ENCODE measurements around the gene PTPRR.

The PTPRR gene, protein sequence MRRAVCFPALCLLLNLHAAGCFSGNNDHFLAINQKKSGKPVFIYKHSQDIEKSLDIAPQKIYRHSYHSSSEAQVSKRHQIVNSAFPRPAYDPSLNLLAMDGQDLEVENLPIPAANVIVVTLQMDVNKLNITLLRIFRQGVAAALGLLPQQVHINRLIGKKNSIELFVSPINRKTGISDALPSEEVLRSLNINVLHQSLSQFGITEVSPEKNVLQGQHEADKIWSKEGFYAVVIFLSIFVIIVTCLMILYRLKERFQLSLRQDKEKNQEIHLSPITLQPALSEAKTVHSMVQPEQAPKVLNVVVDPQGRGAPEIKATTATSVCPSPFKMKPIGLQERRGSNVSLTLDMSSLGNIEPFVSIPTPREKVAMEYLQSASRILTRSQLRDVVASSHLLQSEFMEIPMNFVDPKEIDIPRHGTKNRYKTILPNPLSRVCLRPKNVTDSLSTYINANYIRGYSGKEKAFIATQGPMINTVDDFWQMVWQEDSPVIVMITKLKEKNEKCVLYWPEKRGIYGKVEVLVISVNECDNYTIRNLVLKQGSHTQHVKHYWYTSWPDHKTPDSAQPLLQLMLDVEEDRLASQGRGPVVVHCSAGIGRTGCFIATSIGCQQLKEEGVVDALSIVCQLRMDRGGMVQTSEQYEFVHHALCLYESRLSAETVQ

DNA sequence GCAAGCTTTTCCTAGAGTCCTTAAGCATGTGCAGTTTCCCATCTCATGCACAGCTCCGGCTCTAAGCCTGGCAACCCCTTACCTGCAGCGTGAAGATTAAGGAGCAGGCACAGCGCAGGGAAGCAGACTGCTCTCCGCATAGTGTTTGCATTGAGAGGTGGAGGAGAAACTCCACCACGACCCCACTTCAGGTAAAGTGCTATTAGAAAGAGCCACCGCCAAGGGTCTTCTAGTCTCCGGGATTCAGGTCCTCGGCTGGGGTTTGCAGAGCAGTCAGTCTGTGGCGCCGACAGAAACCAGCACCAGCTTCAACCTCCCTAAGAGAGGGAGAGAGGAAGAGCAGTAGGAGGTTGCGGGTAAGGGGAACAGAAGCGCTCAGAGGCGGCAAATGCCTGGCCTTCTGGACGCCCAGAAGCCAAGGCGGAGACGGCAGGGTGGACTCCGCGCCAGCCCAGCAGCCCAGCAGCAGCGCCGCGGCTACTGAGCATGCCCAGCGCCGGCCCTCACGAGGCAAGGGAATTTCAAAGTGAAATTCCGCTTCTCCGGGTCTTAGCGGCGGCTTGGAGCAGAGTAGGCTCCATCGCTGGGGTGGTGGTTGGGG lies at the start of gene PTPRR:
Gene PTPRR, minus strand, starts transcription at position 488 of the 601 bp plus-strand sequence. Its CDS starts 348 bp downstream, at position 140.
- no peak for DNase-seq (ENCODE audit: low read depth)

DNA sequence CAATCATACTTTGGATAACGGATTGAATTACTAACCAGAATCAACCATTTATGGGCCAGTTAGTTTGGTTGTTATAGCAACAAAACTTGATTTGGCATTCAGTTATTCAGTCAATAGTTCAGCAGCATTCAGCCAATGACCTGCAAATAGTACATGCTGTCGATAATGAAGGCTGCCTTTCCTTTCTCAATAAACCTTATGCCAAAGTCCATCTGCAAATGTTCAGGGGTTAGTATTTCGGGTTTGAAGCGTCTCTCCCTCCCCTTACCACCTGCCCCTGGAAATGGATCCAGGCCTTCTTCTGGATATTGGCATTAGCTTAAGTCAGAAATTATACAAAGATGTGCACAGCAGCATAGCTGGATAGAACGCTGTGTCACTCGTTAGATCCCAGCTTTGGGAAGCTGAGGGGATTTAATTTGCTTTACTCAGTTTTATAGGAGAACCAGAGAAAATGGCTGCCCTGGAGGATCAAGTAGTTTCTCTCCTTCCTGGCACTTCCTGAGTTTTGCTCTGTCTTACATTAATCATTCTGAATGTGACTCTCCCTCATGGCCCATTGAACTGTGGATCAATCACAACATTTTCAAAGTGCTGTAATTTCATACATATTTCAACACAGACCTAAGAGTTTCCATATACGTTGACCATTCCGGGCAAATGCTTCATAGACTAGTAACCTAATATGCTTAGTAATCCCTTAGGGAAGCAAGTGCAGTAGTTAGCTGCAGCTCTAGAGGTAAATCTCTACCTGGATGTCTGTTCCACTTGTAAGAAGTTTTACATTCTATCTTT lies 46.7 kb upstream of the PTPRR start:
- DNase-seq (ENCODE audit: low read depth): no peak

DNA sequence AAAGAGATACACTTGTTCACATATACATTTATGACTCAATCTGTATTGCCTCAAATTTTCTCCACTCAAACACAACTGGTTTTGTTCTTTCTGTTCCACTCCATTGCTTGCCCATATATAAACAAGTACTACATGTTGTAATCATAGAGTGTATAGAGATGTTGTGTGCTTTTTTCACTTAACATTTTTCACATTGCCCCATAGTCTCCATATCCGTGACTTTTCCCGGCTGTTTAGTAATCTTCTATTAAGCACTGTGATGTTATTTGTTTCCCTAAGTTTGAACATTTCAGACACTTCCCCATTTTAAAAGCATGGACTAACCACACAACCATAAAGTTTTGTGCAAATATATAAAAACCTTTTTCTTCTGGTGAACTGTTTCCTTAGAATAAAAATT lies 45.5 kb upstream of the PTPRR start:
- DNase-seq (ENCODE audit: low read depth): no peak

DNA sequence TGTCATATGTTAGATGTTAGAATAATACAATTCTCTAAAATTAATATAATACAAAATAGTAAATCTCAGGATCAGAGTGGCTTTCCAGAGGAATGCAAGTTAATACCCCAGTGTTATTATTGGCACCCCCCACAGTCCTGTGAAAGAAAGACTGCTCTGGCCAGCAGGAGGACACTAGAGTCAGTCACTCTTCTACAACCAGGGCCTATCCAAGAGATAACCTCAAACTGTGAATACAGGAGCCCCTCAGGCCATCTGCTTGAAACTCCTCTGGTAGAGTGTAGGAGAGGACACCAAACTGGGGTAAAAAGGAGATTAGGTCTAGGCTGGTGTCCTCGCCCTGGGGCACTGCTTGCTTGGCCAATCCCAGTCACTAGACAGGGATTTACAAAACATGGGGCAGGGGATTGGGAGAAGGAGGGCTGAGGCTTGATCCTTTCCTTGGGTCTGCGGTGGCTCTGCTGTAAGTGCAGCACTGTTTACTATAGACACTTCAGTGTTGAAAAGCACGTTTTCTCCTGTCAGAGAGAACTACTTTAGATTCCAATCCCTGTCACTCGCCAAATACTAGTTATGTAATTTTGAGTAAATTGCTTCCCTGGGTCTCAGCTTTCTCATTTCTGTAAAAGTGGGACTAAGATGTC lies 44.5 kb upstream of the PTPRR start:
- DNase-seq (ENCODE audit: low read depth): no peak

DNA sequence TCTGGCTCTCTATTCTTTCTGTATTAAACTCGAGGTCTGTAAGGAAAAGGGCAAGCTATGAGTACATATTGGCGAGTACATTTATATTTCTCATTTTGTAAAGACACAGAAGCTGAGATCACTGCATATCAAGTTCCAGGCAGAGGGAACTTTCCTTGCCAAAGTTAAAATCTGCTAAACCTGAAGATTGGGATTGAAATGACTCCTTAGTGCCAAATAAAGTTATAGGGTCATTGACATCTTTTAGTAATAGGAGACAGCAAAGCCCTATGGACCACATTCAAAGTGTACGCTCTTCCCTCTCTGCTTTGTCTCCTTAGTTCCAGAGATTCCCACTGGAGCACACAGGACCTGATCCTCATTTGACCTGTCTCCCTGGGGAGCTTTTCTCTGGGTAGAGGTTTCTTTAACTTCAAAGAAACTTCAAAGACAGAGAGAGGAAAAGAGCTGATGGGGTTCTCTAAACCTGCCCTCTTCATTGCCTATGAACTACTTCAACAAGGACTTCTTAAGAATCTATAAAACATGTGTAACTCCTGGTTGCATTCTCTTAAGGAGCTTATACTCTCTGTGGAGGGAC lies 42.6 kb upstream of the PTPRR start:
- no peak for DNase-seq (ENCODE audit: low read depth)

DNA sequence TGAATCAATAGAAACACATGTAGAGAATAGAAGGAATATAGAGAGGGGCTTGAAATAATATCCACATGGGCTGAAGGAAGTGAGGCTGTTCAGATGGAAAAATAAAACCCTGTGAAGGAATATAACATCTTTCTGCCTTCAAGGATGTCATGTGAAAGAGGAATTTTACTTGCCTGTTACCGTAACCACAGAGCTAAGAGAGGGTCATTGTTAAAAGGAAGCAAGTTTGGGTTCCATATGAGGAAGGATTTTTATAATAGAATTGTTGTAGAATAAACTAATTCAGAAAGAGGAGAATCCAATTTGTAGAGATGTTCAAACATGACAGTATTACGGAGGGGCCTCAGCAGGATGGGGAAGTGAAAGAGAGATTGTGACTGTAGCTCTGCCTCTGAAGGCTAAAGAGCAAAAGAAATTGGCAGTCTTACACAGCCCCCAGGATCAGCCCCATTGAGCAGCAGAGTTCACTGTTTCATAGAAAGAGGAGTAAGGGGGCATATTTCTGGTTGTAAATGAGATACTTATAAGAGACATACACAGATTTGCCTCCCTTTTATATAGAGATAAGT lies 41.8 kb upstream of the PTPRR start:
- no peak for DNase-seq (ENCODE audit: low read depth)

DNA sequence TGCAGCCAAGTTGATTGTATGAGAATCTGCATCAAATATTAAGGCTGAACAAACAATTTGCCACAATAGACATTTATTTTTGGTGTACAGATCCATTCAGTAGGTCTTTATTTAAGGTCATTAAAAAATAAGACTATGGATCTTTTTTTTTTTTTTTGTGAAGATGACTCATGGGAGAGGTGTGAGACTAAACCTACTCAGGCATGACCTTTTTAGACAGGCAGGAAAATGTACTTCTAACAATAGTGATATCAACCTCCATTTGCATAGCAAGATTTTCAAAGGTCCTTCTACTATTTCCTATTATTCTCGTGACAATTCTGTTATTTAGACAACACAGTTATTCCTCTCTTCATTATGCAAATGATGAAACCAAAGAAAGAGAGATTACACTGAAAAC lies 39.9 kb upstream of the PTPRR start:
- no peak for DNase-seq (ENCODE audit: low read depth)

DNA sequence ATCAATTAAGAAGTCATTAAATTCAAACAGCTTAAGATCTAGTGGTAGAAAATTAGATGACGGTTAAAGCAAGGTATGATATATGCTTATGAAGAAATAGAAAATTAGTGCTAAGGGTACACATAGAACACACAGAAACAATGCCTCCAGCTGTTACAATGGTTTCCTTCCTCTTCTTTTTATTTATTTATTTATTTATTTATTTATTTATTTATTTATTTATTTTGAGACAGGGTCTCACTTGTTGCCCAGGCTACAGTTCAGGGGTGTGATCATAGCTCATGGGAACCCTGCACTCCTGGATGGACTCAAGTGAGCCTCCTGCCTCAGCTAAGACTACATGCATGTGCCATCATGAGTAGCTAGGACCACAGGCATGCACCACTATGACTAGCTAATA lies 34.9 kb upstream of the PTPRR start:
- DNase-seq (ENCODE audit: low read depth): no peak

DNA sequence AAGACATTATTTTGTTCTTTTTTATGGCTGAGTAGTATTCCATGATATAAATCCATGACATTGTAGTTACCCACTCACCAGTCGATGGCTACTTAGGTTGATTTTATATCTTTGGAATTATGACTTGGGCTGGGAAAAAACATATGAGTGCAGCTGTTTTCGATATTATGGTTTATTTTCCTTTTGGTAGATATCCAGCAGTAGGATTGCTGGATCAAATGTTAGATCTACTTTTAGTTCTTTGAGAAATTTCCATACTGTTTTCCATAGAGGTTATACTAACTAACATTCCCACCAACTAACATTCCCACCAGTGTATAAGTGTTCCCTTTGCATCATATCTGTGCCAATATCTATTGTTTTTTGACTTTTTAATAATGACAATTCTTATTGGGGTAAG lies 29.9 kb upstream of the PTPRR start:
- no peak for DNase-seq (ENCODE audit: low read depth)

DNA sequence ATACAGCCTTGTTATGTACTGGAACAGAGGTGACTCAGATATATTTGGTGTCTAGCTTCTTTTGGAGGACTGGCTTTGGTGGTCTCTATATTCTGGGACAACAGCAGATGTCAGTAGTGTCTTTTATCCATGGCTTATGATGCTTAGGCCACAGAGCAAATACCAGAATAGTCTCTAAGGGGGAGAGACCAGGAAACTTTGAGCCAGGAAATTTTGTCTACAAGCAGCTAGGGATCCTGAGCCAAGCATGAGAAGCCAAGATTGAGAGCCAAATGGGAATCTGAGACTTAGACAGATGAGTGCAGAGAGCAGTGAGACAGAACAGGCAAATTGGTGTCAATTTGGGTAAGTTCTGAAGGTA lies 28.4 kb upstream of the PTPRR start:
- no peak for DNase-seq (ENCODE audit: low read depth)

DNA sequence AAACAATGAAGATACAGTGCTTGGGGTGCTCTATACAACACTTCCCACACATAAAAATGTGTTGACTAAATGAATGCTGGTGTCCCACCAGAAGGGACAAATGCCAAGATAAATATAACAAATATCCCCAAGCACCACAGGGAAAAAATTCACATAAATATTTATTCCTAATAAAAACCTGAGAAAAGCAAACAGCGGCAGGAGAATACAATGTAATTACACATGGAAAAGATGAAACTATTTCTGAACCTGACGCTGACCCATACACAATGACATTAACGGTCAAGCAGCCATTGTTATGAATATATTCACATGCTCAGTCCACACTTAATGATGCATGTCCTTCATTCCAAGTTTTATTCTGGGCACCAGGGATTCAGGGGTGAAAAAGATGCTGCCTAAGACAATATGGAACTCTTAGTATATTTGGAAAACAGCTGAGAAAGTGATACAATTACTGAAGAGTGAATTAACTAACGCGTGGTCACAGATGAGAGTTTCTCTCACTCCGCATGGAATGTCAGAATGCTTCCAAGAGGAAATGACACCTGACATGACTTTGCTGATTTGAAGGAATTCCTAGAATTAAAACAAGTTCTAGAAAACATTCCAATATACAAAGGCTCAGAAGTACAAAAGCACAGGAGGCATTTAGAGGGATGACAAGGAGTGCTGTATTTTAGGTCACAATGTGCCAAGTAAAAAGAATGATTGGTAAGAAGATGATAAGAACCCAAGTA lies 27.9 kb upstream of the PTPRR start:
- no peak for DNase-seq (ENCODE audit: low read depth)

DNA sequence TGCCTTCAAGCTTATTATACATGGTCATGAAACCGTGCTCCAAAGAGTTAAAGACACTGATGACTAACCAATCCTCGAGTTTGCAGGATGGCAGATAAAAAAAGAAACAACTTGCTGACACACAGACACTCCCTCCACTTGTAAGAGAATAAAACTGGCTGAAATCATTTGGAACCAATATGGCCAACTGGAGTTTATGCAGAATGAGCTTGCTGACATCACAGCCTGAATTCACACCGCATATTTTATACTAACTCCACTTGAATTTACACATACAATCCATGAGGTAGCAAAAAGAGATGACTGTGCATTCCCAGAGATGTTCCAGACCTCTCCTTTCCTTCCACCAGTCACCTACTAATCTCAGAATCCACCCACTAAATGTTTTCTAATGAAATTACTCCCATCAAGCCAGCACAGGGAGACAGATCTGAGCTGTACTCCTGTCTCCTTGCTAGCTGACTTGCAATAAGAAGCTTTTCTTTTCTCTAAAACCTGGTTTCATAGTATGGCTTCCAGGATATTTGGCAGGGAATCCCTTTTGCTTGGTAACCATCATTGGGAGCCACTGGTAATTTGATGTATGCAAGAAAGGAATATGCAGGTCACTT lies 15.8 kb upstream of the PTPRR start:
- DNase-seq (ENCODE audit: low read depth): no peak

DNA sequence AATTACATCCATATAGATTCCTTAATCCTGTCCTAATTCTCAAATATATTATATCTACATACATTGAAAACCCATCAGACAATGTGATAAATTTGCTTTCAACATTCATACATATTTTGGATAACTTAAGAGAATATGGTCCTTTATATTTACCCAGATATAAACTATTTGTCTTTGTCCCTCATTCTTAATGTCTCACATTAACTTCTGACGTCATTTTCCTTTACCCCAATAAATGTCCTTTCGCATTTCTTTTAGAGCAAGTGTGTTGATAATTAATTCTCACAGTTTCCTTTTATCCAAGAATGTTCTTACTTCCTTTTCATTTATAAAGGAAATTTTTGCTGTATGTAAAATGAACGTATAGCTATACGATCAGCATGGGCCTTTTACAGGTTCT lies 12.6 kb upstream of the PTPRR start:
- no peak for DNase-seq (ENCODE audit: low read depth)

DNA sequence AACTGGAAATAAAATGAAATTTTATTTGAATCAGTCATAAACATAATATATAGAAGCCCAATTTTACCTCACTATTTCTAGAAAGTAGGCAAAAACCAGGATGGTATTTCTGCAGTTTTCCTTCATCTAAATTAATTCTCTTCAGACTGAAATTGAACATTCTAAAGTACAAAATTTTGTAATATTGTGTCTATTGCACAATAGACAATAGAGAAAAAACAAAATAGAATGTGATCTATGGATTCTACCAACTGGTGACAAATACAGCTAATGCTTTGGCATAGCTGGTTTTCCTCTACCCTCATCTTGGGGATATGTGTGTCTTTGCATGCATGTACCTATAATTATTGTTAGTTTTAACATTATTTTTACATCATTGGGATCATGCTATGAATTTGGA lies 8.5 kb upstream of the PTPRR start:
- no peak for DNase-seq (ENCODE audit: low read depth)

DNA sequence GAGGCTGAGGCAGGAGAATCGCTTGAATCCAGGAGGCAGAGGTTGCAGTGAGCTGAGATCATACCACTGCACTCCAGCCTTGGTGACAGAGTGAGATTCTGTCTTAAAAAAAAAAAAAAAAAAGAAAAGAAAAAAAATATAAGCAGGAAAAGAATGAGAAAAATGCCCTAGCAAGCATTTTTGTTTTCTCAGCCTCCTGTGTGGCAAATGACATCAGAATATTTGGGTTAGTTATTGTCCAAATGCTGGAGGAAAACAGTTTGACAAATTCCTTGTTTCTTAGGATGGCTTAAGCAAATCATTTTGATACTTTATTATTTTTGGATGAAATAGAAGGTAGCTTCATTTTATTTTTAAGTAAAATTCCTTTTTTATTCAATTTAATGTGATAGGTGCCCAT lies 7.5 kb upstream of the PTPRR start:
- DNase-seq (ENCODE audit: low read depth): no peak

DNA sequence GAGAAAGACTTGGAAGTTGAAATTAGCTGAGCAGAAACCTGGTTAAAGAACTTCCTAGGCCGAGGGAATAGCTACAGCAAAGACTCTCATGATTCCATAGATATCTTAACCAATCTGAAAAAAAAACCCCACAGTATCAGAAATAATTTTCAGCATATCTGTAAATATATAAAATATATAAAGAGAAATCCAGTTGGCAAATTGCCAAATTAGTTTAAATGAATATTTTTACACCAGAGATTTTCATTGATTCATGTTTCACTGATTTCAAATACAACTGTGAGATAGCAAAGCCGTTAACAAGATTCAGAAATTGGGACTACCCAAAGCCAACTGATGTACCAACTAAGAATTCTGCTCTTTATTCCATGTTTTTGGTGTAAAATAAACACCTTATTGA lies 6.8 kb upstream of the PTPRR start:
- no peak for DNase-seq (ENCODE audit: low read depth)

DNA sequence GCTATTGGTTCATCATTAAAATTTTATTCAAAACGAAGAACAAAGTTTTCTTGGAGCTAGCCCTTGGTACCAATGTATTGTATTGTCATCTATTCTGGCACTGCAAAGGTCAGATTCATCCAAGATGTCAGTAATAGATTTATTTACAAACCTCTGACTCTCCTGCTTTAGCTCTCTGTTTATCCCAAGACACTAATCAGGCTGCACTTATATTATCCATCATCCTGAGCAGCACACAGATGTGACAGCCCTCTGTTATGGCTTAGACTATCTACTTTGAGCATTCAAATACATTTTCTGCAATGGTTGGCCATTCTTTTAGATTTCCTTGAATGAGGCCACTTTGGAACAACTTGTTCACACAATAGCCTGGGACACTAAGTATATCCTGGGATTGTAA lies 5.0 kb upstream of the PTPRR start:
- DNase-seq (ENCODE audit: low read depth): no peak

DNA sequence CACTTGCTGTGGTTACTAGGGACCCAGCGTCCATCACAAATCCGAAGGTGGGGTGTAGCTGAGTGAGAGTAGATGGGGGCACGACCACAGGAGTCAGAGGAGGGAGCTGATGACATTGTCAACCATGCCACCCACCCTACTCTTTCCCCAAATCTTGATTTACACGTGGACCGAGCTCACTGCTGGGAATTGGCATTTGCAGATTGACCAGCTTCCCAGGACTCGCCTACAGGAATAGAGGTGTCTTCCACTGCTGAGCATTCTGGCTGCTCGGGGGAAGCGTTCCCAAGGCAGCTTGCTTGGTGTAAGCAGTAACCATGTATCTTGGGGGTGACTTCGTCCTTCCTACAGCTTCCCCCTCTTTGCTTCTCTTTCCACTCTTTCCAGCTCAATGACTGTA lies 353 bp upstream of the PTPRR start:
- DNase-seq (ENCODE audit: low read depth): no peak

DNA sequence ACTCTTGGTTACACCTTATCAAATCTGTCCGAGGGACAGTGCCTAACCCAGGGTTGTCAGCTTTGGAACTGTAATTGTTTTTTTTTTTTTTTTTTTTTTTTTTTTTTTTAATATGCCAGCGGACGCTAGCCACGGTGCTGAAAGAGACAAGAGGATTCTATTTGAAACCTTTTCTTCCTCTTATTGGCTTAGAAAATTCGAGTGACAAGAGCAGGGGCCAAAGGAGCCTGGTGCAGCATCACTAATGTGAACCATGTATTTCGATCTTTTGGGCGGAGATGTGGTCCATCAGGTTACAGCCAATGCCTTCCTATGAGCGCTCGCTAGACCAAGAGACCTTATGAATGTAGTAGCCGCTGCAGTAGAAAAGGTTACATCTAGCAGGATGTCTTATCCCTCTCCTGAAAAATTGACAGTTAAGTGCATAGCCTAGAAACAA lies 922 bp downstream of the PTPRR start:
- DNase-seq (ENCODE audit: low read depth): no peak

DNA sequence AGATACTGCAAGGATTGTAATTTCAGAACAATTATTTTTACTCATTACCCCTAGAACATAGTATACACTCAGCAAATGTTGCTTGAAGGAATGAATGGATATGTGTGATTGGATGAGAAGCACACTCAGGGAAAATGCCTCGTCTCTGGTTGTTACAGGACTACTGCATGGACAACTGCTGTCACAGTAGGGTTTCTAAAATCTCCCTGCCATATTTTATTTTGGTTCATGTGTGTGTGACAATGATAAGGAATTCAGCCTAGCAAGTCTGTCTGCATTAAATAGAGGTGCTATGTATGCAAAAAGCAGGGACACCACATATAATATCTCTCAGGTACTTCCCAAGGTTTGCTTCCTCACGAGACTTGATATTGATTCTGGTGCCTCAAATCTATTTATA lies 1.4 kb downstream of the PTPRR start:
- no peak for DNase-seq (ENCODE audit: low read depth)

Data from activated T-helper 9 cell treated with anti-CD3 and anti-CD28 coated beads, Interleukin-2, amount 50 U/mL, for 16 hours (primary cell).